Astrocyte (in vitro differentiated cells and primary cell): ENCODE measurements around the gene EIF1AD. TPM values are rescaled to one million over a fixed set of nuclear protein-coding genes. Genes with fewer than 3 reads are reported as not detected.

Experiments used
- DNase-seq: peaks from one replicate; pipeline ENCODE4 v3.0.0-alpha.2; 2010; ENCODE audit warnings: low read depth
- FAIRE-seq: peaks from 2 replicates; lab custom pipeline; 2011; peaks lifted over from hg19 to GRCh38; lab: Jason Lieb, UNC
- H2AFZ ChIP-seq: 2 replicates; pipeline ENCODE4 v1.6.0; 2012; ENCODE audit warnings: low read depth, low read length, inconsistent platforms
- H3K27ac ChIP-seq: 2 replicates; pipeline ENCODE4 v1.5.1; 2011; ENCODE audit warnings: low read depth, low read length, inconsistent platforms
- H3K27me3 ChIP-seq: 2 replicates; pipeline ENCODE4 v1.6.0; 2011; ENCODE audit warnings: low read length, inconsistent platforms; ENCODE audit not compliant: insufficient read depth
- H3K36me3 ChIP-seq: 2 replicates; pipeline ENCODE4 v1.5.1; 2011; ENCODE audit warnings: low read length, inconsistent platforms; ENCODE audit not compliant: insufficient read depth
- H3K4me1 ChIP-seq: 2 replicates; pipeline ENCODE4 v1.5.1; 2011; ENCODE audit warnings: low read length, inconsistent platforms; ENCODE audit not compliant: insufficient read depth
- H3K4me2 ChIP-seq: 2 replicates; pipeline ENCODE4 v1.6.0; 2012; ENCODE audit warnings: low read length, inconsistent platforms
- H3K4me3 ChIP-seq: 2 replicates; pipeline ENCODE4 v1.5.1; 2011; ENCODE audit warnings: low read depth, mild to moderate bottlenecking, low read length, inconsistent platforms; ENCODE audit not compliant: insufficient read depth
- H3K79me2 ChIP-seq: 2 replicates; pipeline ENCODE4 v1.6.0; 2012; ENCODE audit warnings: mild to moderate bottlenecking, low read length, inconsistent platforms; ENCODE audit not compliant: insufficient read depth
- H3K9ac ChIP-seq: 2 replicates; pipeline ENCODE4 v1.6.0; 2012; ENCODE audit warnings: mild to moderate bottlenecking, low read length, inconsistent platforms
- H3K9me3 ChIP-seq: 2 replicates; pipeline ENCODE4 v1.5.1; 2012; ENCODE audit warnings: low read depth, mild to moderate bottlenecking, low read length, inconsistent platforms; ENCODE audit not compliant: insufficient read depth
- H4K20me1 ChIP-seq: 2 replicates; pipeline ENCODE4 v1.6.0; 2012; ENCODE audit warnings: low read length, inconsistent platforms; ENCODE audit not compliant: insufficient read depth
- H3K27ac Mint-ChIP-seq: one replicate; pipeline ENCODE4 v1.8.0; 2021; ENCODE audit warnings: mild to moderate bottlenecking, mixed read lengths; ENCODE audit not compliant: unreplicated experiment
- H3K27me3 Mint-ChIP-seq: one replicate; pipeline ENCODE4 v1.8.0; 2021; ENCODE audit warnings: low read depth, mixed read lengths; ENCODE audit not compliant: unreplicated experiment
- H3K36me3 Mint-ChIP-seq: one replicate; pipeline ENCODE4 v1.8.0; 2021; ENCODE audit warnings: low read depth, mixed read lengths; ENCODE audit not compliant: unreplicated experiment
- H3K4me1 Mint-ChIP-seq: one replicate; pipeline ENCODE4 v1.8.0; 2021; ENCODE audit warnings: low read depth, mixed read lengths; ENCODE audit not compliant: unreplicated experiment
- H3K4me3 Mint-ChIP-seq: one replicate; pipeline ENCODE4 v1.8.0; 2021; ENCODE audit warnings: mild to moderate bottlenecking, moderate library complexity, mixed read lengths; ENCODE audit not compliant: unreplicated experiment
- H3K9me3 Mint-ChIP-seq: one replicate; pipeline ENCODE4 v1.8.0; 2021; ENCODE audit warnings: mild to moderate bottlenecking, mixed read lengths; ENCODE audit not compliant: unreplicated experiment
- EZH2 ChIP-seq: IDR thresholded peaks from 2 replicates; pipeline ENCODE4 v1.6.1; 2012; ENCODE audit warnings: mild to moderate bottlenecking, low read length, inconsistent platforms; ENCODE audit not compliant: insufficient read depth
- total RNA-seq: library from RNA; stranded (reverse); gene quantifications from 2 replicates; pipeline ENCODE4 v1.2.1, GENCODE V29; 2021
- TF ChIP-seq, protein P1 (sequence below): IDR thresholded peaks from 2 replicates; pipeline ENCODE4 v1.5.1; 2011; ENCODE audit warnings: low read depth, mild to moderate bottlenecking, inconsistent platforms, low read length, moderate library complexity; ENCODE audit not compliant: insufficient read depth

Gene EIF1AD
- total RNA-seq, 1 donor from 2014 or later = 42.7 TPM

DNA sequence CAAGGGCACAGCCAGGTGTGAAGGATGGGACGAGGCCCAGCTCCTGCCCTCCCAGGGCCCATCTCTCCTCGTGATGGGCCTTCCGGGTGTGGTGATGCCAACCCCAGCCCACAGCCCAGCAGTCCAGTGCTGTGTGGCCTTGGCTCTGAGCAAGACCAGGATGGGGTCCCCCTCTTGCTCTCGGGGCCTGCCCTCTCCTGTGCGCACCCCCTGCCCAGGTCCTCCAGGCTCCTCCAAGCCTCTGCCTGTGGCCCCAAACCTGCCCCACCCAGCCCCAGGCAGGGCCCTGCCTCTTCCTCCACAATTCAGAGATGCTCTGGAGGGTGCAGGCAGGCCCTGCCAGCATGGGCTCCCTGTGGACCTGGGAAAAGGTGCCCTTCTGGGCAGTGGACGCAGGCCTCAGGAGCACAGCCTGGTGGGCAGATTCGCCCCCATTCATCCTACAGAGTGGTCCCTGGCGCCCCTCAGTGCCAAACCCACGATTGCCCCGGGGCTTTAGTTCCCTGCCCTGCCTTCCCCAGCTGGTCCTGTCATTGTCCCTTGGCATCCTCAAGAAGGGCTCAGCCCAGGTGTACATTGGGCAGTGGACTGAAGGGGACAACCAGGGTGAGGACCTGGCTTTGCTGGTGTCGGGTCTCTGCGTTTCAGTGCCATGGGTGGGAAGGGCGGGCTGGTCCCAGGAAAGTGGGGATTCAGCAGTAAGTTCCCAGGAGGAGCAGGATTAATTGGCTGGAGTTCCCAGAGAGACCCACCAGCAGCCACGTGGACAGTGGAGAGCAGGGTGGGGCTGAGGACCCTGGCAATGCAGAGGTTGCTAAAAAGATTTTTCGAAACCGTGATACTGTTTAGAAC, 19.8 kb downstream of the EIF1AD start:
- TF ChIP-seq, protein P1, sequence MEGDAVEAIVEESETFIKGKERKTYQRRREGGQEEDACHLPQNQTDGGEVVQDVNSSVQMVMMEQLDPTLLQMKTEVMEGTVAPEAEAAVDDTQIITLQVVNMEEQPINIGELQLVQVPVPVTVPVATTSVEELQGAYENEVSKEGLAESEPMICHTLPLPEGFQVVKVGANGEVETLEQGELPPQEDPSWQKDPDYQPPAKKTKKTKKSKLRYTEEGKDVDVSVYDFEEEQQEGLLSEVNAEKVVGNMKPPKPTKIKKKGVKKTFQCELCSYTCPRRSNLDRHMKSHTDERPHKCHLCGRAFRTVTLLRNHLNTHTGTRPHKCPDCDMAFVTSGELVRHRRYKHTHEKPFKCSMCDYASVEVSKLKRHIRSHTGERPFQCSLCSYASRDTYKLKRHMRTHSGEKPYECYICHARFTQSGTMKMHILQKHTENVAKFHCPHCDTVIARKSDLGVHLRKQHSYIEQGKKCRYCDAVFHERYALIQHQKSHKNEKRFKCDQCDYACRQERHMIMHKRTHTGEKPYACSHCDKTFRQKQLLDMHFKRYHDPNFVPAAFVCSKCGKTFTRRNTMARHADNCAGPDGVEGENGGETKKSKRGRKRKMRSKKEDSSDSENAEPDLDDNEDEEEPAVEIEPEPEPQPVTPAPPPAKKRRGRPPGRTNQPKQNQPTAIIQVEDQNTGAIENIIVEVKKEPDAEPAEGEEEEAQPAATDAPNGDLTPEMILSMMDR = no peak
- H3K4me3 ChIP-seq = no peak overlapping the region
- FAIRE-seq (no peak), DNase-seq (no peak)
- no peaks in the 10 kb centered on the region for H3K27me3 ChIP-seq
- no peak overlapping the region for H3K4me2 ChIP-seq
- H3K4me3 Mint-ChIP-seq = no peak overlapping the region
- H3K36me3 ChIP-seq = no peaks in the 10 kb centered on the region
- no peaks in the 10 kb centered on the region for H3K79me2 ChIP-seq
- H3K4me1 Mint-ChIP-seq = no peaks in the 10 kb centered on the region
- H2AFZ ChIP-seq = no peak overlapping the region
- no peaks in the 10 kb centered on the region for H3K4me1 ChIP-seq
- H3K9me3 ChIP-seq = no peaks in the 10 kb centered on the region
- H3K9ac ChIP-seq = no peak overlapping the region
- H3K9me3 Mint-ChIP-seq = no peaks in the 10 kb centered on the region
- peaks cover 10% of the 10 kb centered on the region for H3K36me3 Mint-ChIP-seq
- no peaks in the 10 kb centered on the region for H4K20me1 ChIP-seq
- H3K27ac ChIP-seq = no peak overlapping the region
- H3K27ac Mint-ChIP-seq = no peak overlapping the region
- H3K27me3 Mint-ChIP-seq = no peaks in the 10 kb centered on the region

DNA sequence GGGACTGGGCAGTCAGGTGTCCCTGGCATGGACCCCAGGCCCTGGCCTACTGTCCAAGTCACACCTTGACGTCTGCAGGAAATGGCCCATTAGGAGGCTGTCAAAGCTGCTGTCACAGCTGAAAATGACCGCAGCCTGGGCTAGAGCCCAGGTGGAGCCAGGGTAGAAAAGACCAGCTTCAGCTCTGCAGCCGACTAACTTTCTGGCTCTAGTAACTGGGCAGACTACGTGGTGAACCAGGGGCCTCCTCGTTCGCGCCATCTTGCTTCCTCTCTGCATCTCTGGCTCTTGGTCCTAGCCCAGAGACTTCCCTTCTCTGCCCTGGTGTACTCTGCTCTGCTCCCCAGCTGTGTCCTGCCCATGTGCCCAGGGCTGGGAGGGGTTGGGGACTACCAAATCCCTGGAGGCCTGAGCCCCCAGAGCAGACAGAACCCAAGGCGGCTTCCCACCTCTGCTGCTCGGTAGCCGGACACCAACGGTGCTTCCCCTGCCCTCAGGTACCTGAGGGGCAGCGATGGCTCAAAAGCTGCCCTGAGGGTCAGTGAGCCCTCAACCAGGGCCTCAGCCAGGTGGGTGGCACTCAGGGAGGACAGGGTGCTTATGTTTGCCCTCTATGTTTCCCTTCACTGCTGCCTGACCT, 20.7 kb downstream of the EIF1AD start:
- H3K27ac ChIP-seq = no peak overlapping the region
- H3K4me3 ChIP-seq = no peak overlapping the region
- DNase-seq (no peak), FAIRE-seq (no peak)
- no peak overlapping the region for H3K9ac ChIP-seq
- Mint-ChIP-seq H3K4me1 (no peaks in the 10 kb centered on the region), H3K27ac (no peak overlapping the region), H3K36me3 (peaks cover 10% of the 10 kb centered on the region), H3K4me3 (no peak overlapping the region), H3K9me3 (no peaks in the 10 kb centered on the region), H3K27me3 (no peaks in the 10 kb centered on the region)
- H3K79me2 ChIP-seq = no peaks in the 10 kb centered on the region
- H3K27me3 ChIP-seq = no peaks in the 10 kb centered on the region
- no peaks in the 10 kb centered on the region for H3K36me3 ChIP-seq
- no peak overlapping the region for H3K4me2 ChIP-seq
- H3K4me1 ChIP-seq = no peaks in the 10 kb centered on the region
- TF ChIP-seq EZH2 = no peak
- TF ChIP-seq, protein P1 = no peak
- no peaks in the 10 kb centered on the region for H3K9me3 ChIP-seq
- no peak overlapping the region for H2AFZ ChIP-seq
- H4K20me1 ChIP-seq = peaks cover under 1% of the 10 kb centered on the region
